Measurements from ENCODE around the gene ATP8B2. TPM values are rescaled to one million over a fixed set of nuclear protein-coding genes. Genes with fewer than 3 reads are reported as not detected.

ATP8B2 gene
- total RNA-seq, 1 donor from 2014 or later = 39.5 TPM

DNA sequence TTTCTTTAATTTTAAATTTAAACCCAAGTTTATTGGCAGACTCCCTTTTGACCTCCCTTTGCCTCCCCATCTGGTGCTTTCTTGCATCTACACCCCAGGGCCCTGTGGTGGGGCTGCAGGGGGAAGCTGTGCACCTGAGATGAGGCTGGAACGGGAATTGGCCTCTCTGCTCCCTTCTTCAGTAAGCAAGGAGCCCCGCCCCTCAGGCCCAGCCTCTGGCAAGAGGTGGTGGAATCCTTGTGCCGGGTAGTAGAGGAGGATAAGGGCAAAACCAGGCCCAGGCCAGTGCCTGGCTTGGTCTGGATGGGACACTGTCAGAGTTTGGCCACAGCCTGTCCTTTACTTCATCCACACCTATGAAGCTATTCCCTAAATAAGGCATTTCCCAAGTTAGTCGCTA is 25.1 kb downstream of the ATP8B2 start:
- TF ChIP-seq, protein P1, sequence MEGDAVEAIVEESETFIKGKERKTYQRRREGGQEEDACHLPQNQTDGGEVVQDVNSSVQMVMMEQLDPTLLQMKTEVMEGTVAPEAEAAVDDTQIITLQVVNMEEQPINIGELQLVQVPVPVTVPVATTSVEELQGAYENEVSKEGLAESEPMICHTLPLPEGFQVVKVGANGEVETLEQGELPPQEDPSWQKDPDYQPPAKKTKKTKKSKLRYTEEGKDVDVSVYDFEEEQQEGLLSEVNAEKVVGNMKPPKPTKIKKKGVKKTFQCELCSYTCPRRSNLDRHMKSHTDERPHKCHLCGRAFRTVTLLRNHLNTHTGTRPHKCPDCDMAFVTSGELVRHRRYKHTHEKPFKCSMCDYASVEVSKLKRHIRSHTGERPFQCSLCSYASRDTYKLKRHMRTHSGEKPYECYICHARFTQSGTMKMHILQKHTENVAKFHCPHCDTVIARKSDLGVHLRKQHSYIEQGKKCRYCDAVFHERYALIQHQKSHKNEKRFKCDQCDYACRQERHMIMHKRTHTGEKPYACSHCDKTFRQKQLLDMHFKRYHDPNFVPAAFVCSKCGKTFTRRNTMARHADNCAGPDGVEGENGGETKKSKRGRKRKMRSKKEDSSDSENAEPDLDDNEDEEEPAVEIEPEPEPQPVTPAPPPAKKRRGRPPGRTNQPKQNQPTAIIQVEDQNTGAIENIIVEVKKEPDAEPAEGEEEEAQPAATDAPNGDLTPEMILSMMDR (conservative IDR thresholded peaks at IDR 0.05) = no peak
- Mint-ChIP-seq H3K4me3 (no peak overlapping the region), H3K27me3 (peaks cover 10% of the 10 kb centered on the region), H3K36me3 (peaks cover 6% of the 10 kb centered on the region), H3K4me1 (ENCODE audit: unreplicated experiment) (peaks cover 31% of the 10 kb centered on the region), H3K27ac (no peak overlapping the region), H3K9me3 (no peaks in the 10 kb centered on the region)
- DNase-seq (ENCODE audit: extremely low spot score, unreplicated experiment) = no peak

DNA sequence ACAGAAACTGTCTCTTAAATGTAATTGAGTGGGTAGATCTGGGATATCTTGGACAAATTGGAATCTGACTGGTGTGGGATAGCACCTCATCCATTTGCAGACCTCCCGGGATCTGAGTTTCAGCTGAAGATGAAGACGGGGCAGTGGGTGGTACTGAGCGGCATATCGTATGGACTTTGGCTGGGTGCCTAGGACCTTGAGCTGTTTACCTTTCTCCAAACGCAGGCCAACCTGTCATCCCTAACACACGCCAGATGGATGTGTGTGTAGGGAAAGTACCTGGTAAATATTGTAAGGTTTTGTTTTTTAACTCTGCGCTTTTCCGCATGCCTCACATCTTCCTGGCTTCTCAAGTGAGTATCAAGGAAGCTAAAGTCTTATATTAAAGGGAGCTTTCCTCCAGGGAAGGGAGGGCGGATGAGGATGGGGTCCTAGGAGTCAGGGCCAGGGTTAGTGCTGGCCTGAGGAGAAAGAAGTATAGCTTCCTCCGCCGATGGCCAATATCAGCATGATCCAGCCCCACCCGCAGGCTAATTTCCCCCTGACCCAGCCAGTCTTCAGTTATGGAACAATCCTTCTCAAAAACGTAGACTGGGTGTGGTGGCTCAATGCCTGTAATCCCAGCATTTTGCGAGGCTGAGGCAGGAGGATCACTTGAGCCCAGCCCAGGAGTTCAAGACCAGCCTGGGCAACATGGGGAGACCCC is 26.2 kb downstream of the ATP8B2 start:
- TF ChIP-seq, protein P1 (conservative IDR thresholded peaks at IDR 0.05) = no peak
- peaks cover 10% of the 10 kb centered on the region for H3K27me3 Mint-ChIP-seq
- DNase-seq (ENCODE audit: extremely low spot score, unreplicated experiment) = no peak
- H3K9me3 Mint-ChIP-seq = no peaks in the 10 kb centered on the region
- peak overlapping the region; percentile 62 for H3K4me3 Mint-ChIP-seq
- peaks cover 31% of the 10 kb centered on the region for H3K4me1 Mint-ChIP-seq (ENCODE audit: unreplicated experiment)
- H3K27ac Mint-ChIP-seq = peak overlapping the region; percentile 61
- peaks cover 3% of the 10 kb centered on the region for H3K36me3 Mint-ChIP-seq

DNA sequence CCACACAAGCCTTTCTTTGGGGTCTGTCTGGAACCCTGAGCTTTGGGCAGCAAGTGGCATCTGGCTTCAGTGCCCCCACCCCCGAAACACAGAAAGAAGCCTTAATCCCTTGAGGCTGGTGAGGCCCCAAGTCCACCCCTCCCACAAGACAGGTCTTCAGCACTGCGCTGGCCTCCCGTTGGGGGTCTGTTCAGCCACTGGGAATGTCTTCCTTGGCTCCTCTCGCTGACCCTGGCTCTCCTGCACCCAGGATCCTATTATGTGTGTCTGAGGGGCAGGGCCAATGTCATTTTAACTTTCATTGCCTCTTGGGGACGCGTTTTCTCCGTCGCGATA is 26.9 kb downstream of the ATP8B2 start:
- no peak for DNase-seq (ENCODE audit: extremely low spot score, unreplicated experiment)
- Mint-ChIP-seq H3K9me3 (no peaks in the 10 kb centered on the region), H3K4me1 (ENCODE audit: unreplicated experiment) (peaks cover 31% of the 10 kb centered on the region), H3K27ac (peak overlapping the region; percentile 85), H3K4me3 (peak overlapping the region; percentile 90), H3K36me3 (peaks cover 3% of the 10 kb centered on the region), H3K27me3 (peaks cover 10% of the 10 kb centered on the region)
- TF ChIP-seq, protein P1 (conservative IDR thresholded peaks at IDR 0.05) = no peak

DNA sequence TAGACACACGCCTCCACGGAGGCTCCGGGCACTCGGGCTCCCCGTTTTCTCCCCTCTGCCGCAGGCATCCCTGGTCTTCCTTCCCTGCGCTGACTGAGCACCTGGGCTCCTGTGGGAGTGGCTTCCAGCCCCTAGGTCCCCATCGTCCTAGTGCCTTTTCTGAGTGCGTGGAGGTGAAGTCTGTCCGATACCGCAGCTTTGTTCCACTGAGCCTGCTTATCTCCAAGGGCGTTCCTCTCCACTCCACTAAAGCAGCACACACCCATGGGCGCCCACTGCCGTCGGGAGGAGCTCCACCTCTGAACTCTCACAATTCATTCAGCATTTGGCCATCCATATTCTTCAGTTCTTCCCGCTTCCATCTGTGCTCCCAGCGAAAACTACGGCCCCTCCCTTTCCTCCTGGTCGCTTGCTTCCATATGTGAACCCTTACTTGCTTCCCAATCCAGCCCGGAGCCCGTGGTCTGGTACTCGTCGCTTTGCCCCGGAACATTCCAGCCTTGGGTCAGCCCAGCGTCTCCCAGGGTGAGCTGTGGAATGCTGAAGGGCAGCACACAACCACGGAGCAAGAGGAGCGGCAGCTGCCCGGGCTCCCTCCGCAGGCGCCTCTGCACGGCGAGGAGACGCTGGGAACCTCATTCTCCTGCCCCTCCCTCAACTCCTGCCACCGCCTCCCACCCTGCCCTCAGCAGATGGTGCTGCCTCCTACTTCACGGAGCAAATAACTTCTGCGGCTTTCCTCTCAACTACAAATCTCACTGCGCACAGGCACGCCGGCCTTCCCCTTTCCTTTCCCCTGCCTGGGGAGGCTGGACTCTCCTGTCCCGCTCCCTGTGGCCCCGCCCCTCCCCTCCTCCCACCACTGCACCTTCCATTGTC is 27.5 kb downstream of the ATP8B2 start:
- Mint-ChIP-seq H3K9me3 (no peaks in the 10 kb centered on the region), H3K27ac (peak overlapping the region; percentile 85), H3K4me1 (ENCODE audit: unreplicated experiment) (peaks cover 31% of the 10 kb centered on the region), H3K27me3 (peaks cover 10% of the 10 kb centered on the region), H3K36me3 (peaks cover 3% of the 10 kb centered on the region), H3K4me3 (peak overlapping the region; percentile 90)
- peak; percentile 80 for DNase-seq (ENCODE audit: extremely low spot score, unreplicated experiment)
- TF ChIP-seq, protein P1 (conservative IDR thresholded peaks at IDR 0.05) = no peak

DNA sequence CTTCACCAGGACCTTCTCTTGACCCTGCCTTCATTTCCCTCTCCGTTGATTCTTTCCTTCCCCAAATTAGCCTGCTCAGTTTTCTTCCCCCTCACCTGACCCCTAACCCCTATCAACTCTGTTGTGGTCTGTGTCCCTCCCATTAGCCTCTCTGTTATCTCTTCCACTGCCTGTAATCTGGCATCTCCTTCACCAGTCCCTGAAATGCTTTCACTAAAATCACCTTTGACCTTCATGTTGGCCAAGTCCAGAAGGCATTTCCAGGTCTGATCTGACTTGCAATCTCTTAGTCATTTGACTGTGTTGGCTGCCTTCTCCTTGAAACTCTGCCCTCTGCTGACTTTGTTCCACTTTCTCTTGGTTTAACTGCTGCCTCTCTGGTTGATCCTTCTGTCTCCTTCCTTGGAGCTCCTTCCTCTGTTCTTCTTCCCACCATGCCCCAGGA is 28.2 kb downstream of the ATP8B2 start:
- TF ChIP-seq, protein P1 (conservative IDR thresholded peaks at IDR 0.05) = no peak
- Mint-ChIP-seq H3K36me3 (no peaks in the 10 kb centered on the region), H3K4me3 (peak overlapping the region; percentile 90), H3K9me3 (no peaks in the 10 kb centered on the region), H3K27ac (peak overlapping the region; percentile 85), H3K27me3 (peaks cover 10% of the 10 kb centered on the region), H3K4me1 (ENCODE audit: unreplicated experiment) (peaks cover 31% of the 10 kb centered on the region)
- no peak for DNase-seq (ENCODE audit: extremely low spot score, unreplicated experiment)
